Mucosa of stomach (tissue), 1 donor: ENCODE data around the gene IRX3.

ENCODE experiments used
- H3K27me3 ChIP-seq: one replicate; pipeline ENCODE4 v1.7.0; 2013; ENCODE audit warnings: mild to moderate bottlenecking, low read length; ENCODE audit not compliant: control insufficient read depth, insufficient read depth
- H3K36me3 ChIP-seq: one replicate; pipeline ENCODE4 v1.7.0; 2013; ENCODE audit warnings: low read length; ENCODE audit not compliant: control insufficient read depth, insufficient read depth
- H3K4me1 ChIP-seq: one replicate; pipeline ENCODE4 v1.7.0; 2013; ENCODE audit warnings: mild to moderate bottlenecking, low read length; ENCODE audit not compliant: control insufficient read depth, insufficient read depth
- H3K4me3 ChIP-seq: one replicate; pipeline ENCODE4 v1.7.0; 2013; ENCODE audit warnings: low read length
- H3K9ac ChIP-seq: one replicate; pipeline ENCODE4 v1.7.0; 2013; ENCODE audit warnings: mild to moderate bottlenecking, low read length, moderate library complexity
- H3K9me3 ChIP-seq: one replicate; pipeline ENCODE4 v1.7.0; 2013; ENCODE audit warnings: mild to moderate bottlenecking, low read length, moderate library complexity; ENCODE audit not compliant: control insufficient read depth
- donor health status: Pancreatic carcinoma.

The IRX3 gene

DNA sequence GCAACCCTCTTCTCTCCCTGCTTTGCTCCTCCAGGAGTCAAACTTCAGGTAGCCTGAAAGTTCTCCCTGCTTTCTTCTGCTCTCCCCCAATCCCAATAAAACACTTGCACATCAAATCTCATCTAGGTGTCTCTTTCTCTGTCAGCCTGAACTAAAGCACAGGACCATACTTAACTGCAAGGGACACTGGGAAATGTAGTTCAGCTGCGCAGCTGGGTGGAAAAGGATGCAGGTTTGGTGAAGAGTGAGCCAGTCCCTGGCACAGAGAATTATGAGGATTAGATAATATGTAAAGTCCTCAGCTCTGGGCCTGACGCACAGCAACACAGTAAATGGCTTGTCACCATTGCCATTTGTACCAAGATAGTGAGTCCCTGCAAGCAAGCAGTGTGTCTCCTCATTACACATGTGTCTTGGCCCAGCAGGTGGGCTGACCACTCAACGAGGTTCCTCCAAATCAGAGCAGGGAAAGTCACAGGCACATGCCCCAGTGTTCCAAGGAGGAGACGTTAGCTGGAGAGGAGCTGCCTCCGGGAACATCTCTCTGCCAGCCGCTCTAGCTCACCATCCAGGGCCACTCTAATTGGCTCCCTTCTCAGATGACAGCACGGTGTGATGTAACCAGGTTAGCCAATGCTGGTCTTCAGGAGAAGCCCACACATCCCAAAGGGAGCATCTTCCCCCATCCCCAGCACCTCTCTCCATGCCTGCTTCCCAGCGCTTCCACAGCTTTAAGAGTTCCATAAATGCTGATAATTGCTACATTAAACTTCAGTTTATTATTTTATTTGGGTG is 29.7 kb upstream of the IRX3 start:
- Histone ChIP-seq H3K4me3 (no peak overlapping the region), H3K9me3 (no peaks in the 10 kb centered on the region), H3K36me3 (no peaks in the 10 kb centered on the region), H3K27me3 (no peaks in the 10 kb centered on the region), H3K4me1 (no peaks in the 10 kb centered on the region), H3K9ac (no peak overlapping the region)

DNA sequence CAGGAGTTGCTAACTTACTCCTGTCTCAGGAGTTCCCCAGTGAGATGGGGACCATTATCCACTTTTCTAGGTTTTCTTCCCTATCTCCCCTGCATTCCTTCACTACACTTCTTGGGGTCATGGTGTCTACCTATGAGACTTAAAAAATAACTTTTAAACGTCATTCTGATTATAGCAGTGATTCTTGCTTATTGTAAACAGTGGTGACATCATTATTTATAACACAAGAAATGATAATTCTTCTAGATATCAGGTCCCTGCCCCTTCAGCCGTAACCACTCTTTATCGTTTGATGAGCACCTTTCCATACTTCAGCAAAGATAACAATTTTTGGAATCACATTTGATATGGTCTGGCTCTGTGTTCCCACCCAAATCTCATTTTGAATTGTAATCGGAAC is 27.2 kb upstream of the IRX3 start:
- Histone ChIP-seq H3K4me3 (no peak overlapping the region), H3K9me3 (no peaks in the 10 kb centered on the region), H3K27me3 (no peaks in the 10 kb centered on the region), H3K4me1 (no peaks in the 10 kb centered on the region), H3K9ac (no peak overlapping the region), H3K36me3 (no peaks in the 10 kb centered on the region)

DNA sequence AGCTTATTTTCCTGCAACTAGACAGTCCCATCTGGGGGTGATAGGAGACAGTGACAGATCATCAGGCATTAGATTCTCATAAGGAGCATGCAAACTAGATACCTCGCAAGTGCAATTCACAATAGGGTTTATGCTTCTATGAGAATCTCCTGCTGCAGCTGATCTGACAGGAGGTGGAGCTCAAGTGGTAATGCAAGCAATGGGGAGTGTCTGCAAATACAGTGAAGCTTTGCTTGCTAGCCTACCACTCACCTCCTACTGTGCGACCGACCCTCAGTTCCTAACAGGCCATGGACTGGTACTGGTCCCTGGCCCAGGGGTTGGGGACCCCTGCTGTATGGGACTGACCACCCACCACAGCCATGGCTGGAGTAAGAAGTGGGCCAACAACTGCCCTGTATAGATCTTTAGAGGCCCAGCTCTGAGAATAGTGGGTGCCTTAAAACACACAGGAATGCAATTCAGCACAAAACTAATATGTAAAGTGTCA is 26.0 kb upstream of the IRX3 start:
- H3K4me1 ChIP-seq = no peaks in the 10 kb centered on the region
- H3K9ac ChIP-seq = no peak overlapping the region
- H3K4me3 ChIP-seq = no peak overlapping the region
- no peaks in the 10 kb centered on the region for H3K9me3 ChIP-seq
- H3K36me3 ChIP-seq = no peaks in the 10 kb centered on the region
- H3K27me3 ChIP-seq = no peaks in the 10 kb centered on the region

DNA sequence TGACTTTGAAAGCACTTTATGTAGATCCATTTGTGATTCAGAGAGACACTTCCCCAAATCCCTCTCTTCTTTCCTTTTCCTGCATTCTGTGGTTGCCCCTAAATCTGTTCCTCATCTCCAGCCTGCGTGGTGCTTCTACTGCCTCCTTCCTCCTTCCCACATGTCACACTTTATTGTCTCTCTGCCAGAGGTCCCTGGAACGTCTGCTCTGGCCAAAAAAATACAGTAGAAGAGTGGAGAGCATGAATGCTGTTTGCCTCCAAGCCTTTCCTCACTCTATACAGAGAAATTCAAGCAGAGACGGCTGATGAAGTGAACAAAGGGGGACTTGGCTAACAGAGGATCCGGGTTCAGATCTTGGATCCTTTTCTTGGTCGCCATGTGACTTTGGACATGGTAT is 22.8 kb upstream of the IRX3 start:
- H3K9me3 ChIP-seq = no peaks in the 10 kb centered on the region
- H3K4me1 ChIP-seq = no peaks in the 10 kb centered on the region
- H3K9ac ChIP-seq = no peak overlapping the region
- H3K27me3 ChIP-seq = peaks cover 6% of the 10 kb centered on the region
- no peaks in the 10 kb centered on the region for H3K36me3 ChIP-seq
- H3K4me3 ChIP-seq = no peak overlapping the region

DNA sequence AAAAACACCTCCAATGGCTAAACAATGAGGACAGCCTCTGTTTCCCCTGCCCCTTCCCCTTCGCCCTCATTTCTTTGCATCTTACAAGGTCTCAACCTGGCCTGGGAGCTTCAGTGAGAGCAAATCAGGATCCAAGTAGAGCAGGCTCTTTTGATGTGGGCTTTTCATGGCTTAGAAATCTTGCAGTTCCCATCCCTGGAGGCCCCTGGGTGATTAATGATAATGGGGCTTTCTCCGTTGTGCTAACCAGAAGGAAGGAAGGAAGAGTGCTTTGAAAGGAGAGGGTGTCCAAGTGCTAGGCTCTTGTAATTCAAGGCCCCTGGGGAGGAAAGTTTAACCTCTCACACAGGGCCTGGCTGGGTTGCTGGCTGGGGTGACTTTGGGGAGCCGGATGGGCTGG is 18.5 kb upstream of the IRX3 start:
- no peaks in the 10 kb centered on the region for H3K4me1 ChIP-seq
- no peak overlapping the region for H3K9ac ChIP-seq
- peaks cover 6% of the 10 kb centered on the region for H3K27me3 ChIP-seq
- no peaks in the 10 kb centered on the region for H3K36me3 ChIP-seq
- no peaks in the 10 kb centered on the region for H3K9me3 ChIP-seq
- H3K4me3 ChIP-seq = no peak overlapping the region

DNA sequence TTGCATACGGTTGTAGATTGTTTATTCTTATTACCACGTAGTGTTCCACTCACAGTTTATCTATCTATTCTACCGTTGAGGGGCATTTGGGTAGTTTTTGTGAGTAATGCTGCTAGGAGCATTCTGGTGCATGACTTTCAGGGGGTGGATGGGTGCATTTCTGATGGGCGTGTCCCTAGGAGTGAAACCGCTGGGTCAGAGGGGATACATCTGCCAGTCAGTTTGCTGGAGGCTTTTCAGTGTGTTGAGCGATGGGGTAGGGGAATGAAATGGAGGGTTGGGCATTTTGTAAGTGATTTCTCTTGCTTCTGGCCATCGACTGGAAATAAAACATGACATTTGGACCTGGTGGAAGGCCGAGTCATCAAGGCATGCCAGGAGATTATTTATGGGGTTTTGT is 17.0 kb upstream of the IRX3 start:
- H3K36me3 ChIP-seq = no peaks in the 10 kb centered on the region
- H3K4me1 ChIP-seq = no peaks in the 10 kb centered on the region
- H3K27me3 ChIP-seq = peaks cover 6% of the 10 kb centered on the region
- H3K4me3 ChIP-seq = no peak overlapping the region
- no peaks in the 10 kb centered on the region for H3K9me3 ChIP-seq
- no peak overlapping the region for H3K9ac ChIP-seq

DNA sequence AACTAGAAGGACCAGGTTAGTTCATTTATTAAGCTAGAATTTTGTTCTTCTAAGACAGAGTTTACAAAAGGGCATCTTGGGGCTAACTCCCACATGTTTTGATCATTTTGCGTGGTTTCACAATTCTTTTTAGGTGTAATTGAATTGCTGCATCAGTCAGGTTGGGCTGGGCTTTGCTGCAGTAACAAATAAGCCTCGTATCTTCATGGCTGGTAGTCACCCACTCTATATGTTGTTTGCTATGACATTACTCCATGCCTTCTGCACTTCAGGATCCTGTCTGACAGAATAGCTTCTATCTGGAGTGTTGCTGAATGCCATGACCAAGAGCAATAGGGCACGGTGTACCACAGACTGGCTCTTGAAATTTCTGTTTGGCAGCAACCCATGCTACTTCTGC is 10.6 kb upstream of the IRX3 start:
- H3K4me1 ChIP-seq = no peaks in the 10 kb centered on the region
- H3K9ac ChIP-seq = no peak overlapping the region
- no peaks in the 10 kb centered on the region for H3K36me3 ChIP-seq
- H3K9me3 ChIP-seq = no peaks in the 10 kb centered on the region
- peaks cover 2% of the 10 kb centered on the region for H3K27me3 ChIP-seq
- no peak overlapping the region for H3K4me3 ChIP-seq

DNA sequence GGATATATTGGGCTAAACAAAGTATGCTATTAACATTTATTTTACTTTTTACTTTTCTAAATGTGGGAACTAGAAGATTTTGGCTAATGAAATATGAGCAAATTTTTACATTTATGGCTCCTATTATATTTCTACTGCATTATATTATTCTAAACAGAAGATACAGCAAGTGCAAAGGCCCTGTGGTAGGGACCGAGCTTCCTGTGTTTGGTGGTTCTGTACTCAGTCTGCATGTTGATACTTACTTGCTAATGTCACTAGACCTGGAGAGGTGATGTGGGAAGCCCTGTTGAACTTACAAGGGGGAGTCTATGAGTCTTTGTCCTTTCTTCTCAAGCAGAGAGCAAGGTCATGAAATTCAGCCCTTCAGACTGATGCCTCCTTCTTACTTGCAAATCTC is 10.0 kb upstream of the IRX3 start:
- Histone ChIP-seq H3K36me3 (no peaks in the 10 kb centered on the region), H3K27me3 (peaks cover 7% of the 10 kb centered on the region)

DNA sequence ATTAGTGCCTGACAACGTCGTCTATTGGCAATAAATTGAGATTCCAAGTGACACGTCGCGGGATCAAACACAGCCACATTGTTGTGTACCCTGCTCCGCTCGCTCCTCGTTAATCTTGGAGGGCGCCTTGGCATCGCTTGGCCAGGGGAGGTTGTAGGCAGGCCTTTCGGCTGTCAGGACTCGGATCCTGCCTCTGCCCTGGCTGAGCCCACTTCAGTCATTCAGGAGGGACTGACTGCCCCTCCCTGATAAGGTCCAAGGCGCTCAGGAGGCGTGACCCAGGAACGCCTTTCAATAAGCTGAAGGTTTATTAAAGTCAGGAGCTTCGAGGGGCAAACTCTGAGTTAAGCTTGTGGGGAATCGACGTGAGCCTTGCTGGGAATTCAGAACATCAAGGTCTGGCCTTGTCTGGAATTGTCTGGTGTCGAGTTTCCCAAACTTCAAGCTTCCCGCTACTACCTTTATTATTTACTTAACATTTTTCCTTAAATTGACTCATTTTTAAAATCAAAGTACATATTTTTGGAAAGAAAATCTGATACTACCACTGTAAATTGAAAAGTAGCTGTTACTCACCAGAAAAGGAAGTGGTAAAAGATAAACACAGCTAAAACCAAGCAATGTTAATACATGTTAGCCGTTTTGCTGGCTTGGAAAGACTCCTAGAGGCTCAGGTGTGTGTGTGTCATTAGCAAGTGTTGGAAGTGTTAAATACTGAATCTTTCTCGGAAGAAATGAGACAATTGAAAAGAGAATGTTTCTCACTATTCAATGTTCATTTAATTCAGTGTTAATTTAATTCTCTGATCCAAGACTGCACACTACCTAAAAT is 5.3 kb upstream of the IRX3 start:
- Histone ChIP-seq H3K9ac (no peak overlapping the region), H3K4me3 (no peak overlapping the region), H3K4me1 (peaks cover 8% of the 10 kb centered on the region), H3K36me3 (no peaks in the 10 kb centered on the region), H3K27me3 (peaks cover 48% of the 10 kb centered on the region), H3K9me3 (no peaks in the 10 kb centered on the region)

More for the DNA sequence above, 10.0 kb upstream of the IRX3 start:
- H3K9me3 ChIP-seq = no peaks in the 10 kb centered on the region
- no peaks in the 10 kb centered on the region for H3K4me1 ChIP-seq
- H3K9ac ChIP-seq = no peak overlapping the region
- no peak overlapping the region for H3K4me3 ChIP-seq

DNA sequence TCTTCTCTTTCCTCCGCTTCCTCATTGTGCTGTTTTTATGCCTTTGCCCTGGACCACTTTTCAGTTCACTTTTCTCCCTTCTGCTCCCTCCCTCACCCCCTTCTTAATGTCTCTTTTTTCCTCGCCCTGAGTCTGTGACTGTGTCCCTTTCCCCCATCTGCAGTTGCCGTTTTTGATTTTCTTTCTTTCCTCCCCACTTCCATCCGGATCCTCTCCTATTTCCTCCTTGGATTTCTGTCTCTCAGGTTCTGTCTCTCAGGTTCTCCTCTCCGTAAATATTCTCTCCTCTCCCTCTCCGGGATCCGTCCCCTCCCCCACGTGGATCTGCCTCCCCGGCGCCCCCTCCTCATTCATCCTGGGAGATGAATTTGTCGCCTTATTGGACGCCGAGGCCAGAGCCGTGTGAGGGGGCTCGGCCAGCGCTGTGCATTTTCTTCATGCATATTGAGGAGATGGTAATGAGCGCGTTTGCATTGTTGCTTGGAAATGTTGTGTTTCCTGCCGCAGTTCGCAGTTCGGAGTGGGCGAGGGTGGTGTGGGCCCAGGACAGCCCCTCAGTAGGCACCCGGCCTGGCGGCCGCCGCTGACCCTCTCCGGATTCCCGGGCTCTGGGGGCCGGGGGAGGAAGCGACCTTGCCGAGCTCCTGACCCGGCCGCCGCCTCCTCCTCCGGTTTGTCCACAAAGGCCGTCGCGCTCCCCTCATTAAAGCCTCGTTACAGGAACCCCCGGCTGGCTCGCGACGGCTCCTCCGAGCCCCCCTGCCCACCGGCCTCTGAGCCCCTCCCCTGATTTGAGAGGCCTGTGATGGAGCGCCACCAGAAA is 4.5 kb upstream of the IRX3 start:
- Histone ChIP-seq H3K9ac (no peak overlapping the region), H3K36me3 (no peaks in the 10 kb centered on the region), H3K4me1 (peaks cover 8% of the 10 kb centered on the region), H3K27me3 (peaks cover 56% of the 10 kb centered on the region), H3K4me3 (no peak overlapping the region), H3K9me3 (no peaks in the 10 kb centered on the region)

DNA sequence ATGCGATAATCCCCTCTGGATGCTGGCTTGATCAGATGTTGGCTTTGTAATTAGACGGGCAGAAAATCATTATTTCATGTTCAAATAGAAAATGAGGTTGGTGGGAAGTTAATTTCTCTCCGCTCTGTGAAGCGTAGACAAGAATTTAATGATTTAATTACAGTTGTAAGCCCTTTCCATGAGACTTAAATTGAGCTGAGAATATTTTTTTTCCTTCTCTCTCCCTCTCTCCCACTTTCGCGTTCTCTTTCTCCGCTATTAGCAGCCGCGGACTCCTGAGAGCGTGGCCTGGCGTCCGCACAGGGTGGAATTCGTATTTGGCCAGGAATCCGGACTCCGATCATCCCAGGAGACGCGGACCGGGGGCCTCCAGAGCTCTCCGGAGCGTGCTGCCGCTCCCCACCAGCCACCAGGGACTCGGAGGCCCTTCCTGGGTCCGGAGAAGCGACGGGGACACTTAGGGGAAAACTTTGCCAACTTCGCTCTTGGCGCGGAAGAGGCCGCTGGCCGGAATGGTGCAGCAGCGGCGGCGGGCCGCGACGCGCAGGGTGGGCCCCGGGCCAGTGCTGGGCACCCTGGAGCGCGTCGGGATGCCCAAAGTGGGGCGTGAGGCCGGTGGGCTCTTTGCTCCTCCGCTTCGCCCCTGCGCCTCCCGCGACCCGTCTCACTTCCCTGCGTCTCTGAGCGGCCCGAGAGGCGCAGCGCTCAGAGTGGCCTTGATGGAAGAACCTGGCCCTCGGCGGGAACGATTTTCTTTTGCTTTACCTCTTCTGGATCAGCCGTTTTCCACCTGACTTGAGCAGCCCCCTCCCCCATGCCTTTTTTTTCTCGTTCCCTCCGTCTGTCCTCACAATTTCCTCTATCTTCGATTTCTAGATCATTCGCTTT is 3.6 kb upstream of the IRX3 start:
- Histone ChIP-seq H3K4me1 (peaks cover 8% of the 10 kb centered on the region), H3K4me3 (no peak overlapping the region), H3K9me3 (no peaks in the 10 kb centered on the region), H3K9ac (no peak overlapping the region), H3K36me3 (no peaks in the 10 kb centered on the region), H3K27me3 (peaks cover 65% of the 10 kb centered on the region)
